Heart left ventricle (tissue), 16 donors: ENCODE data around the gene FOXN3. TPM values are rescaled to one million over a fixed set of nuclear protein-coding genes. Genes with fewer than 3 reads are reported as not detected.
A peak's percentile ranks its signal among the peaks of the same experiment; 100 is the strongest.

Source experiments
- ATAC-seq, 4 donors: fragments of 200-7000 bp; cut with Tn5 transposase; one replicate each; pipeline ENCODE4 v1.9.1; 2020 to 2022; ENCODE audit warnings: moderate library complexity in 4 of 4, mild to moderate bottlenecking in 3 of 4, moderate number of reproducible peaks in 1 of 4
- DNase-seq, 5 donors: peaks; one replicate each; pipeline ENCODE4 v3.0.0-alpha.2; 2020
- H3K27ac ChIP-seq, 12 donors: fragments of 200-600 bp; sonication (generic) in 4 of 12; one replicate each; pipeline versions ENCODE4 v1.5.0 to v1.8.0; 2016 to 2022; ENCODE audit warnings: mild to moderate bottlenecking in 2 of 12
- H3K27me3 ChIP-seq, 9 donors: fragments of 200-600 bp; sonication (generic) in 2 of 9; one replicate each; pipeline versions ENCODE4 v1.5.1 to v1.8.0; 2016 to 2022; ENCODE audit warnings: mild to moderate bottlenecking in 3 of 9
- H3K36me3 ChIP-seq, 9 donors: fragments of 200-600 bp; sonication (generic) in 2 of 9; one replicate each; pipeline versions ENCODE4 v1.5.0 to v1.8.0; 2018 to 2022; ENCODE audit warnings: mild to moderate bottlenecking in 2 of 9
- H3K4me1 ChIP-seq, 12 donors: fragments of 200-600 bp; sonication (generic) in 4 of 12; one replicate each; pipeline versions ENCODE4 v1.5.0 to v1.8.0; 2016 to 2022; ENCODE audit warnings: mild to moderate bottlenecking in 3 of 12
- H3K4me3 ChIP-seq, 12 donors: fragments of 200-600 bp; sonication (generic) in 4 of 12; one replicate each; pipeline versions ENCODE4 v1.5.0 to v1.8.0; 2017 to 2022; ENCODE audit warnings: mild to moderate bottlenecking in 9 of 12, moderate library complexity in 4 of 12
- H3K9me3 ChIP-seq, 12 donors: fragments of 200-600 bp; sonication (generic) in 4 of 12; one replicate each; pipeline versions ENCODE4 v1.5.0 to v1.8.0; 2016 to 2022; ENCODE audit warnings: mild to moderate bottlenecking in 1 of 12
- CTCF ChIP-seq, 12 donors: fragments of 200-600 bp; sonication (generic) in 4 of 12; IDR thresholded peaks; one replicate each; pipeline versions ENCODE4 v1.5.0 to v1.8.0; 2018 to 2022; ENCODE audit warnings: antibody characterized with exemption in 12 of 12, mild to moderate bottlenecking in 5 of 12
- POLR2A ChIP-seq, 2 donors: fragments of 450-650 bp; IDR thresholded peaks; one replicate each; pipeline ENCODE4 v1.6.1; 2017; ENCODE audit warnings: antibody characterized with exemption in 2 of 2, mild to moderate bottlenecking in 2 of 2, moderate library complexity in 2 of 2
- WGBS, 4 donors: extraction: QIAGEN DNeasy Blood & Tissue Kit in 2 of 4; methylation state at CpG; one replicate each; pipeline versions ENCODE4 v1.1.5 to v1.1.7; 2013 to 2018; 5-methylcytosine and 5-hydroxymethylcytosine counted together
- intact Hi-C, 10 donors: fragments of 100-400 bp; cut with DNase I; formaldehyde crosslinking; loops; one replicate each; pipeline versions ENCODE4 v1.11.1 to v1.14.2; 2022
- polyA plus RNA-seq, 2 donors: library from polyadenylated mRNA; stranded (reverse); fragments of 200-250 nt; gene quantifications; one replicate each; pipeline ENCODE4 v1.2.3, GENCODE V29; 2013
- total RNA-seq, 9 donors: library from RNA; depleted of rRNA in 2 of 9; stranded (reverse); fragments of >200 nt in 2 of 9; fragmentation: NEBNext Ultra II Directional in 3 of 9; extraction: Animal tissue kit (Norgen Biotek cat#: 25700) in 3 of 9; gene quantifications; one replicate each; pipeline versions ENCODE4 v1.1.0 to v1.2.4, GENCODE V29; 2016 to 2023
- donor health status: ischemic (EF 13 %, LVEDD 7.1; RV severe dilation, severe dysfunction).
- donor health status: healthy with polysubstance abuse.
- donor health status: DM: no; HTN: yes; CAD: no.
- donor health status: DM: no; HTN: no; CAD: no.
- donor health status: ischemic (EF 25% LVEDD 6.9; RV normal size, moderate dysfunction).
- donor health status: ischemic (EF 25% LVEDD 5.7; RV mildly dilated, moderate dysfunction).
- donor health status: healthy.
- donor health status: DM: yes; HTN: yes; CAD: no.
- donor health status: ischemic (EF 35%, LVEDD 5.7; RV mildly dilated, moderate dysfunction).
- donor health status: nonischemic (EF 11% LVEDD 7.7; RV severe dilation, severe dysfunction).
- donor health status: DM: yes; HTN: yes; CAD: no.
- donor health status: PGD.
- donor health status: ischemic (EF 29% LVEDD 5.4; RV normal size, mild dysfunction).
- donor health status: nonischemic (EF 23%, LVEDD 6.1; RV moderate dilation, normal function).

FOXN3 gene
- total and polyA plus RNA-seq, 11 donors, result 24.4 to 161 (median 111) TPM

GRCh38 chr14:89146274-89146673 lies 270.8 kb downstream of the FOXN3 start:
- 79 to 90% (median 85%) methylated on average over 7 of the region's 7 CpGs for WGBS, 4 donors
- no peaks in the 10 kb centered on the region for H3K4me1 ChIP-seq

GRCh38 chr14:89144642-89145041 lies 272.4 kb downstream of the FOXN3 start:
- Histone ChIP-seq H3K36me3 (no peaks in the 10 kb centered on the region), H3K4me3 (no peak overlapping the region), H3K4me1 (no peaks in the 10 kb centered on the region), H3K9me3 (no peaks in the 10 kb centered on the region), H3K27ac (no peak overlapping the region), H3K27me3 (no peaks in the 10 kb centered on the region)
- DNase-seq, result no peak
- 86 to 92% (median 90%) methylated on average over 5 of the region's 5 CpGs for WGBS, 4 donors
- intact Hi-C loops, result no loop called here
- ATAC-seq, result no peak
- TF ChIP-seq POLR2A (IDR thresholded peaks at IDR 0.05) (no peak), CTCF (IDR thresholded peaks at IDR 0.05) (no peak)

More at GRCh38 chr14:89146274-89146673, 270.8 kb downstream of the FOXN3 start:
- TF ChIP-seq POLR2A (IDR thresholded peaks at IDR 0.05), result no peak
- no peak for TF ChIP-seq CTCF (IDR thresholded peaks at IDR 0.05)
- H3K27me3 ChIP-seq, result no peaks in the 10 kb centered on the region
- no peak for ATAC-seq
- H3K27ac ChIP-seq, result no peak overlapping the region
- no peaks in the 10 kb centered on the region for H3K36me3 ChIP-seq
- intact Hi-C loops, result no loop called here
- H3K4me3 ChIP-seq, result no peak overlapping the region
- no peak for DNase-seq
- peaks cover 0 to under 1% (median 0%) of the 10 kb centered on the region in 12 donors for H3K9me3 ChIP-seq

GRCh38 chr14:89144066-89144465 lies 273.0 kb downstream of the FOXN3 start:
- intact Hi-C loops, result no loop called here
- DNase-seq, result no peak
- no peaks in the 10 kb centered on the region for H3K27me3 ChIP-seq
- no peaks in the 10 kb centered on the region for H3K36me3 ChIP-seq
- WGBS, 4 donors, result 59 to 81% (median 67%) methylated on average over 3 of the region's 3 CpGs
- peak in 2 of 4 donors; percentile 55 to 75 for ATAC-seq
- no peaks in the 10 kb centered on the region for H3K9me3 ChIP-seq
- H3K27ac ChIP-seq, result no peak overlapping the region
- TF ChIP-seq POLR2A (IDR thresholded peaks at IDR 0.05) (no peak), CTCF (IDR thresholded peaks at IDR 0.05) (no peak)
- no peaks in the 10 kb centered on the region for H3K4me1 ChIP-seq
- H3K4me3 ChIP-seq, result no peak overlapping the region

GRCh38 chr14:89143595-89143994 lies 273.4 kb downstream of the FOXN3 start:
- intact Hi-C loops, result no loop called here
- 56 to 73% (median 61%) methylated on average over 3 of the region's 3 CpGs for WGBS, 4 donors
- H3K36me3 ChIP-seq, result no peaks in the 10 kb centered on the region
- no peak overlapping the region for H3K27ac ChIP-seq
- no peaks in the 10 kb centered on the region for H3K9me3 ChIP-seq
- ATAC-seq (no peak), DNase-seq (no peak)
- no peak overlapping the region for H3K4me3 ChIP-seq
- H3K4me1 ChIP-seq, result no peaks in the 10 kb centered on the region
- no peaks in the 10 kb centered on the region for H3K27me3 ChIP-seq
- no peak for TF ChIP-seq POLR2A (IDR thresholded peaks at IDR 0.05)
- TF ChIP-seq CTCF (IDR thresholded peaks at IDR 0.05), result no peak
